Lung (tissue), 16 donors: ENCODE measurements around the gene SMG7. TPM values are rescaled to one million over a fixed set of nuclear protein-coding genes. Genes with fewer than 3 reads are reported as not detected.
"Not testable (repeated sequence)": the region's sequence is repeated elsewhere in the genome, so short reads cannot be mapped to it uniquely, and the experiment has no call there.

Experiments used
- ATAC-seq: fragments of 200-7000 bp; cut with Tn5 transposase; one replicate; pipeline ENCODE4 v1.9.1; 2020; ENCODE audit warnings: moderate number of reproducible peaks; ENCODE audit not compliant: insufficient read depth, low FRiP score
- DNase-seq, 3 donors: peaks; one replicate each; pipeline ENCODE4 v3.0.0-alpha.2; 2013 to 2017
- H3K27ac ChIP-seq, 2 donors: one replicate each; pipeline ENCODE4 v1.5.1; 2013; ENCODE audit warnings: mild to moderate bottlenecking in 2 of 2, moderate library complexity in 2 of 2, control low read depth in 1 of 2, inconsistent platforms in 1 of 2, low read depth in 1 of 2, low read length in 1 of 2
- H3K27me3 ChIP-seq, 3 donors: one replicate each; pipeline ENCODE4 v1.5.1; 2013; ENCODE audit warnings: low read length in 2 of 3; ENCODE audit not compliant: control insufficient read depth in 3 of 3, insufficient read depth in 3 of 3
- H3K36me3 ChIP-seq, 4 donors: one replicate each; pipeline ENCODE4 v1.5.1; 2013; ENCODE audit warnings: low read length in 4 of 4, mild to moderate bottlenecking in 1 of 4, moderate library complexity in 1 of 4; ENCODE audit not compliant: control insufficient read depth in 4 of 4, insufficient read depth in 4 of 4
- H3K4me1 ChIP-seq, 5 donors: one replicate each; pipeline ENCODE4 v1.5.1; 2013; ENCODE audit warnings: low read length in 5 of 5, mild to moderate bottlenecking in 2 of 5, moderate library complexity in 1 of 5; ENCODE audit not compliant: control insufficient read depth in 5 of 5, insufficient read depth in 5 of 5
- H3K4me3 ChIP-seq: one replicate; pipeline ENCODE4 v1.5.1; 2013; ENCODE audit warnings: mild to moderate bottlenecking, control low read depth, moderate library complexity
- H3K9ac ChIP-seq, 2 donors: one replicate each; pipeline ENCODE4 v1.5.1; 2013; ENCODE audit warnings: low read length in 2 of 2, control low read depth in 1 of 2; ENCODE audit not compliant: insufficient read depth in 1 of 2
- H3K9me3 ChIP-seq, 4 donors: one replicate each; pipeline ENCODE4 v1.5.1; 2013; ENCODE audit warnings: low read length in 3 of 4, mild to moderate bottlenecking in 1 of 4, moderate library complexity in 1 of 4; ENCODE audit not compliant: control insufficient read depth in 4 of 4, insufficient read depth in 3 of 4
- WGBS, 2 donors: extraction: QIAGEN DNeasy Blood & Tissue Kit; methylation state at CpG; one replicate each; pipeline ENCODE4 v1.1.7; 2013; 5-methylcytosine and 5-hydroxymethylcytosine counted together
- long read RNA-seq, 5 donors: transcript quantifications; one replicate each; lab custom pipeline, GENCODE V29; 2026
- polyA plus RNA-seq, 2 donors: library from polyadenylated mRNA; stranded (reverse); fragments of 200-250 nt; gene quantifications; one replicate each; pipeline ENCODE4 v1.2.1, GENCODE V29; 2013
- total RNA-seq, 2 donors: library from RNA; depleted of rRNA in 1 of 2; stranded (reverse); fragments of >200 nt in 1 of 2; gene quantifications; one replicate each; pipeline ENCODE4 v1.2.1, GENCODE V29; 2014 to 2021
- TF ChIP-seq, protein P1 (sequence below): IDR thresholded peaks from 2 replicates; pipeline ENCODE4 v1.5.1; 2012; ENCODE audit warnings: mild to moderate bottlenecking; ENCODE audit errors: control extremely low read depth, extremely low read depth
- donor health status: control.
- donor health status: control.
- donor health status: Bipolar disorder and iron deficiency.
- donor health status: healthy.
- donor health status: DM: yes; HTN: yes; CAD: no.

The SMG7 gene, protein sequence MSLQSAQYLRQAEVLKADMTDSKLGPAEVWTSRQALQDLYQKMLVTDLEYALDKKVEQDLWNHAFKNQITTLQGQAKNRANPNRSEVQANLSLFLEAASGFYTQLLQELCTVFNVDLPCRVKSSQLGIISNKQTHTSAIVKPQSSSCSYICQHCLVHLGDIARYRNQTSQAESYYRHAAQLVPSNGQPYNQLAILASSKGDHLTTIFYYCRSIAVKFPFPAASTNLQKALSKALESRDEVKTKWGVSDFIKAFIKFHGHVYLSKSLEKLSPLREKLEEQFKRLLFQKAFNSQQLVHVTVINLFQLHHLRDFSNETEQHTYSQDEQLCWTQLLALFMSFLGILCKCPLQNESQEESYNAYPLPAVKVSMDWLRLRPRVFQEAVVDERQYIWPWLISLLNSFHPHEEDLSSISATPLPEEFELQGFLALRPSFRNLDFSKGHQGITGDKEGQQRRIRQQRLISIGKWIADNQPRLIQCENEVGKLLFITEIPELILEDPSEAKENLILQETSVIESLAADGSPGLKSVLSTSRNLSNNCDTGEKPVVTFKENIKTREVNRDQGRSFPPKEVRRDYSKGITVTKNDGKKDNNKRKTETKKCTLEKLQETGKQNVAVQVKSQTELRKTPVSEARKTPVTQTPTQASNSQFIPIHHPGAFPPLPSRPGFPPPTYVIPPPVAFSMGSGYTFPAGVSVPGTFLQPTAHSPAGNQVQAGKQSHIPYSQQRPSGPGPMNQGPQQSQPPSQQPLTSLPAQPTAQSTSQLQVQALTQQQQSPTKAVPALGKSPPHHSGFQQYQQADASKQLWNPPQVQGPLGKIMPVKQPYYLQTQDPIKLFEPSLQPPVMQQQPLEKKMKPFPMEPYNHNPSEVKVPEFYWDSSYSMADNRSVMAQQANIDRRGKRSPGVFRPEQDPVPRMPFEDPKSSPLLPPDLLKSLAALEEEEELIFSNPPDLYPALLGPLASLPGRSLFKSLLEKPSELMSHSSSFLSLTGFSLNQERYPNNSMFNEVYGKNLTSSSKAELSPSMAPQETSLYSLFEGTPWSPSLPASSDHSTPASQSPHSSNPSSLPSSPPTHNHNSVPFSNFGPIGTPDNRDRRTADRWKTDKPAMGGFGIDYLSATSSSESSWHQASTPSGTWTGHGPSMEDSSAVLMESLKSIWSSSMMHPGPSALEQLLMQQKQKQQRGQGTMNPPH
- 10 to 100 TPM; 64.2 to 86.6 TPM for total RNA-seq
- polyA plus RNA-seq: 10 to 100 TPM; 17.4 to 26.9 TPM
- long read RNA-seq, donor 1, partial matches to known transcripts: 14 of 14 reads
- long read RNA-seq, donor 1, other reads (novel, unspliced or antisense): 0 of 14 reads
- long read RNA-seq, donor 2: 0 reads
- long read RNA-seq, donor 3, partial matches to known transcripts: 14 of 14 reads
- long read RNA-seq, donor 3, other reads (novel, unspliced or antisense): 0 of 14 reads
- long read RNA-seq, donor 4: 0 reads
- long read RNA-seq, donor 5, partial matches to known transcripts: 17 of 17 reads
- long read RNA-seq, donor 5, other reads (novel, unspliced or antisense): 0 of 17 reads

DNA sequence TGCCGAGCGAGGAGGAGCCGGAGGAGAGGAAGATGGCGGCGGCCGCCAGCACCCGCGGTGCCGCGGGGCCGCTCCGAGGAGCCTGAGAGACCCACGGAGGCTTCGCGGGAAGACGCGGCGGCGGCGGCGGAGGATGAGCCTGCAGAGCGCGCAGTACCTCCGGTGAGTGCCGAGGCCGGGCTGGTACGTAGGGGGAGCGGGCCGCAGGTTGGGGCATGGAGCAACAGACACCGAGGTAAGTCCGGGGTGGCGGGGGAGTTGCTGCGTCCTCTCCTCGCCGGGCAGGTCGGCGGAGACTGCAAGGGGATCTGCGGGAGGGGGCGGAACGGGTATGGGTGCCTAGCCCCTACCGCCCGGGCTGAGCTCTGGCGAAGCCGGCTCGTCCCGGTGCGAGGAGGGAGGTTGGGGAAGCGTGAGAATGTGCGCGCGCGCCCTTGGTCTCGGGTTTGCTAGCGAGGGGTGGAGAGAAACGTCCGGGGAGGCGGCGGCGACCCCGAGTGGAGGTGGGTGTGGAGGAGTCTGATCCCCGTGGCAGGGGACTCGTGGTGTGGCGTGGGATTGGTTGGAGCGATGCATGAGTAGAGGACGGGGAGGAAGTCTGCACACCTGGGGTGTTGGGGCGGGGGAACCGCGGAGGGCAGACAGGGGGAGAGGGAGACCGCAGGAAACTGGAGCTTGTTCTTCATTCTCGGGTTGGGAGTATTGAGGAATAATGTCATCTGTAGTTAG is at the start of gene SMG7:
SMG7 (plus strand) TSS at position 12 of the 729 bp plus-strand sequence; CDS start at position 134, 122 bp downstream.
- TF ChIP-seq, protein P1, sequence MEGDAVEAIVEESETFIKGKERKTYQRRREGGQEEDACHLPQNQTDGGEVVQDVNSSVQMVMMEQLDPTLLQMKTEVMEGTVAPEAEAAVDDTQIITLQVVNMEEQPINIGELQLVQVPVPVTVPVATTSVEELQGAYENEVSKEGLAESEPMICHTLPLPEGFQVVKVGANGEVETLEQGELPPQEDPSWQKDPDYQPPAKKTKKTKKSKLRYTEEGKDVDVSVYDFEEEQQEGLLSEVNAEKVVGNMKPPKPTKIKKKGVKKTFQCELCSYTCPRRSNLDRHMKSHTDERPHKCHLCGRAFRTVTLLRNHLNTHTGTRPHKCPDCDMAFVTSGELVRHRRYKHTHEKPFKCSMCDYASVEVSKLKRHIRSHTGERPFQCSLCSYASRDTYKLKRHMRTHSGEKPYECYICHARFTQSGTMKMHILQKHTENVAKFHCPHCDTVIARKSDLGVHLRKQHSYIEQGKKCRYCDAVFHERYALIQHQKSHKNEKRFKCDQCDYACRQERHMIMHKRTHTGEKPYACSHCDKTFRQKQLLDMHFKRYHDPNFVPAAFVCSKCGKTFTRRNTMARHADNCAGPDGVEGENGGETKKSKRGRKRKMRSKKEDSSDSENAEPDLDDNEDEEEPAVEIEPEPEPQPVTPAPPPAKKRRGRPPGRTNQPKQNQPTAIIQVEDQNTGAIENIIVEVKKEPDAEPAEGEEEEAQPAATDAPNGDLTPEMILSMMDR: no peak
- Histone ChIP-seq H3K27ac (peak within 1 kb of the TSS; percentile 94 to 98), H3K4me3 (peak within 1 kb of the TSS; percentile 99), H3K36me3 (no peaks in the 10 kb centered on the region), H3K27me3 (no peaks in the 10 kb centered on the region), H3K9ac (peak within 1 kb of the TSS; percentile 81 to 93), H3K4me1 (peaks cover 0 to 20% (median 13%) of the 10 kb centered on the region in 5 donors), H3K9me3 (no peaks in the 10 kb centered on the region)
- no peak for ATAC-seq
- 0% methylated on average over 62 to 70 of the region's 70 CpGs for WGBS, 2 donors
- peak; percentile 26 to 56 (median 33) for DNase-seq

DNA sequence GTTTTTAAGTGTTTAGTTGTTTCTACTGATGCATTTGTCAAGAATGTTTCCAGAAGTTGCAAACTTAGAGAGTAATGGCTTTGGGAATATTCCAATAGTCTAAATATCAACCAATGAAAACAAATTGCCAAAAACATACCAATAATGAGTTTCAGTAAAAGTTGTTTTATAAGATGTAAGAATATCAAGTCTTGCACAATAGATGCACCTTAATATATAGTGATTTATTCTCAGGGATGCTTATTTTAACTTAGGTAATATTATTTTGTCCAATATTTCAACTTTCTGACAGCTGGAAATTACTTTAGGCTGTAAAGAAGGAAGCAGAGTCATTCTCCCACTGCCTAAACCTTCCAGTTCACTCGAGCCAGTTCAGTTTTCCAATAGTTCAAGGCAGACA is 48.8 kb upstream of the SMG7 start:
- TF ChIP-seq, protein P1: no peak
- H3K9ac ChIP-seq: no peak overlapping the region
- ATAC-seq (no peak), DNase-seq (no peak)
- no peak overlapping the region for H3K27ac ChIP-seq
- no peaks in the 10 kb centered on the region for H3K36me3 ChIP-seq
- WGBS, 2 donors: 35 to 48% methylated on average over 1 of the region's 1 CpG
- H3K4me3 ChIP-seq: no peak overlapping the region
- H3K27me3 ChIP-seq: peaks cover 0 to 19% (median 16%) of the 10 kb centered on the region in 3 donors
- peaks cover 0 to 2% (median 0%) of the 10 kb centered on the region in 4 donors for H3K9me3 ChIP-seq
- no peaks in the 10 kb centered on the region for H3K4me1 ChIP-seq

DNA sequence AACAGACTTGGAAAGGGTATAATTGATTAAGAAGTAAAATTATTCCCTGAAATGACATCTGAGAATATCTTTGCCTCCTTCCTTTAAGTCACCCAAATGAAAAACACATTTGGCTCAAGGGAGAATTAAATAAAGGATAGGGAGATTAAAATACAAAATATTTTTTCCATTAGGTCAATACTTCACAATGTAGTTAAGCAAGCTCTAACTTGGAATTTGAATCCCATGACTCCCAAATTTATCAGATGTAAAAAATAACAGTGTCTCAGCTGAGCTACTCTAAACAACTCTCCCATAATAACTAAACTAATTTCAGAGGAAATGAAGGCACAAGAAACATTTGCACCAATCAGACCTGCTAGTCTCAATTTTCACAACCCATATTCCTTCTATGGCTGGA is 47.6 kb upstream of the SMG7 start:
- Histone ChIP-seq H3K9me3 (no peaks in the 10 kb centered on the region), H3K4me3 (no peak overlapping the region), H3K36me3 (no peaks in the 10 kb centered on the region), H3K4me1 (no peaks in the 10 kb centered on the region), H3K27me3 (peaks cover 0 to 8% (median 7%) of the 10 kb centered on the region in 3 donors), H3K27ac (no peak overlapping the region), H3K9ac (no peak overlapping the region)
- TF ChIP-seq, protein P1: no peak
- ATAC-seq: no peak
- no peak for DNase-seq

DNA sequence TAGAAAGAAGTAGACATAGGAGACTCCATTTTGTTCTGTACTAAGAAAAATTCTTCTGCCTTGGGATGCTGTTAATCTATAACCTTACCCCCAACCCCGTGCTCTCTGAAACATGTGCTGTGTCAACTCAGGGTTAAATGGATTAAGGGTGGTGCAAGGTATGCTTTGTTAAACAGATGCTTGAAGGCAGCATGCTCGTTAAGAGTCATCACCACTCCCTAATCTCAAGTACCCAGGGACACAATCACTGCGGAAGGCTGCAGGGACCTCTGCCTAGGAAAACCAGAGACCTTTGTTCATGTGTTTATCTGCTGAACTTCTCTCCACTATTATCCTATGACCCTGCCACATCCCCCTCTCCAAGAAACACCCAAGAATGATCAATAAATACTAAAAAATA is 44.7 kb upstream of the SMG7 start:
- not testable (repeated sequence) for DNase-seq, H3K9me3 ChIP-seq, H3K27me3 ChIP-seq, H3K4me3 ChIP-seq, ATAC-seq, H3K9ac ChIP-seq, H3K4me1 ChIP-seq, H3K27ac ChIP-seq, H3K36me3 ChIP-seq
- WGBS, 2 donors: 62 to 71% methylated on average over 2 to 3 of the region's 3 CpGs
